ENCODE measurements around the gene EFCAB6. TPM values are rescaled to one million over a fixed set of nuclear protein-coding genes. Genes with fewer than 3 reads are reported as not detected.

Gene EFCAB6
- 0.30 and 0.65 TPM in 2 replicates for total RNA-seq

DNA sequence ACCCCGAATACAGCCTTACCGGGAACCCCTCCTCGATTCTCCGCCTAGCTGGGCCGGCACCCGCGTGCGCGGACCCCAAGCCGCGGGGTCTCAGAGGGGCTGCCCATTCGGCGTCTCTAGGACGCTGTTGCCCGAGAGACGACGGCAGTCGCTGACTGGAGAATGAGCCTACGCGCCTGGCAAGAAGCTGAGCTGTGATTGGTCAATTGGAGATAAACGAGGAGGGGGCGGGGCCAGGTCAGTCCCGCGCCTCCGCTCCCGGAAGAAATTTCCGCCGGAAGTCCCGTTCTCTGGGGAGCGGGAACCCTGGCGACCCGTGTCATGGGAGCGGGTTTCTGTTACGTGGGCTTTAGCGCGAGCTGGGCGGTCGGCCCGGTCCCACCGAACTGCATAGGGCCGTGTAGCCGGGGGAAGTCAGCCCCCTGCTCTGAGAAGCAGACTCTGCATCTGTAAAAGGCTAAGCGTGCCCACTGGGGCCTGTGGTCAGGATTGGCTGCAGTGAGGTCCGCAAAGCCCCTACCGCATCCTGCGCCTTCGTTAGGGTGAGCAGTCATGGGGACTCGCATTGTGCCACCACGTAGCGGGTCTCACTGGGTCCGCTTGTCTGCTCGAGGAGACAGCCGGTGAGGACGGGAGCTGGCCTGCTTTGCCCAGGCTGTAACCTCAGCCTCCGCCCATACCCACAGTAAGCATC, at the start of gene EFCAB6:
EFCAB6 (minus strand) TSS at position 157 of the 694 bp plus-strand sequence. CDS start 29,987 bp downstream, outside the sequence.

Other genes with a start within 250 kb of the EFCAB6 start
- gene SULT4A1, start 50.2 kb upstream of the EFCAB6 start, total RNA-seq = 0.32 TPM in 1 of 2 replicates, not detected in the other
- not detected in 2 replicates for gene PNPLA5, start 79.7 kb upstream of the EFCAB6 start, total RNA-seq
- 3.9 and 4.4 TPM in 2 replicates for gene PNPLA3, start 111.5 kb upstream of the EFCAB6 start, total RNA-seq
- 52.3 and 61.2 TPM in 2 replicates for gene SAMM50, start 143.1 kb upstream of the EFCAB6 start, total RNA-seq
- gene PARVB, start 212.0 kb upstream of the EFCAB6 start, total RNA-seq = 61.9 and 89.6 TPM in 2 replicates

Data from epithelial cell of umbilical artery (primary cell).